Uterus (tissue), 2 donors: Measurements from ENCODE around the gene MREG.

ENCODE experiments used
- POLR2A ChIP-seq, 2 donors: fragments of 450-650 bp; IDR thresholded peaks; one replicate each; pipeline ENCODE4 v1.6.1; 2016; ENCODE audit warnings: antibody characterized with exemption in 2 of 2, mild to moderate bottlenecking in 1 of 2, moderate library complexity in 1 of 2
- TF ChIP-seq, protein P1 (sequence below), 4 experiments: fragments of 200-600 bp in 2 of 4; fragments of 450-650 bp in 2 of 4; sonication (generic) in 2 of 4; IDR thresholded peaks; one replicate each; pipeline ENCODE4 v1.5.1; 2016 to 2019; ENCODE audit warnings: antibody characterized with exemption in 4 of 4, mild to moderate bottlenecking in 2 of 4, moderate library complexity in 1 of 4

DNA sequence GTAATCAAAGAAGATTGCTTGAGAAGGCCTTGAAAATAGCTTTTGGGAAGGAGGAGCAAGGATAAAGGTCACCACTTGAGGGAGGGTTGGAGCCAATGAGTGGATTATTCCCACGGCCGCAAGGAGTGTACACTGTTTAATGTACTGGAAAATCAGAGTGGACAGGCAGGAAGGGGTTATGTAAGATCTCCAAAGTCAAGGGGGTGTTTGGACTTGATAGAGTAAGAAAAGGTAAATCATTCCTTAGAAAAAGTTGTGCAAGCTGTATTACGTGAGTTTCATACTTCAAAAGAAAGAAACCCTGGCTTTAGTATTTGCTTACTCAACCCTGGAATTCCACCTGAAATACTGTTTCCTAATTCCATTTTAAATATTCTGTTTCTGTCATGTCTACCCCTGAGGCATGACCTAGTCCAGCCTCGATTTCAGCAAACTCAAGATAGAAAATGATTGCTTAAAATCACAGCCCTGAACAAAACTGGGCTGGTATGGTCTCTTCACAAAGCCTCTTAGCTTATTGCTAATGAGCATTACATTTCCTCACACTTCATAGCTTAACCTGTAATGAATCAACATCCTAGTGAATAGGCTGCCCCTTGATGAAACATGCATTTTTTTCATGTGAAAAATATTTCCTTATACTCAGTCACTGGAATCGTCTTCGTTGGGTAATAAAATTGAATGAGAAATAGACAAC, 1.1 kb downstream of the MREG start:
- TF ChIP-seq, protein P1, sequence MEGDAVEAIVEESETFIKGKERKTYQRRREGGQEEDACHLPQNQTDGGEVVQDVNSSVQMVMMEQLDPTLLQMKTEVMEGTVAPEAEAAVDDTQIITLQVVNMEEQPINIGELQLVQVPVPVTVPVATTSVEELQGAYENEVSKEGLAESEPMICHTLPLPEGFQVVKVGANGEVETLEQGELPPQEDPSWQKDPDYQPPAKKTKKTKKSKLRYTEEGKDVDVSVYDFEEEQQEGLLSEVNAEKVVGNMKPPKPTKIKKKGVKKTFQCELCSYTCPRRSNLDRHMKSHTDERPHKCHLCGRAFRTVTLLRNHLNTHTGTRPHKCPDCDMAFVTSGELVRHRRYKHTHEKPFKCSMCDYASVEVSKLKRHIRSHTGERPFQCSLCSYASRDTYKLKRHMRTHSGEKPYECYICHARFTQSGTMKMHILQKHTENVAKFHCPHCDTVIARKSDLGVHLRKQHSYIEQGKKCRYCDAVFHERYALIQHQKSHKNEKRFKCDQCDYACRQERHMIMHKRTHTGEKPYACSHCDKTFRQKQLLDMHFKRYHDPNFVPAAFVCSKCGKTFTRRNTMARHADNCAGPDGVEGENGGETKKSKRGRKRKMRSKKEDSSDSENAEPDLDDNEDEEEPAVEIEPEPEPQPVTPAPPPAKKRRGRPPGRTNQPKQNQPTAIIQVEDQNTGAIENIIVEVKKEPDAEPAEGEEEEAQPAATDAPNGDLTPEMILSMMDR (IDR thresholded peaks at IDR 0.05), result no peak
- TF ChIP-seq POLR2A (IDR thresholded peaks at IDR 0.05), result no peak
